HCT116 (cell line): ENCODE data around the gene STARD8. TPM values are rescaled to one million over a fixed set of nuclear protein-coding genes. Genes with fewer than 3 reads are reported as not detected.

ENCODE experiments used
- ATAC-seq: fragments of 200-7000 bp; cut with Tn5 transposase; 2 replicates; pipeline ENCODE4 v1.9.1; 2020; ENCODE audit warnings: mild to moderate bottlenecking, moderate library complexity
- BruUV-seq: library from RNA; stranded (reverse); fragments of 400-500 nt; replicated peaks from 2 replicates; lab custom pipeline; 2021; lab: Mats Ljungman, UMichigan
- CTCF ChIA-PET: fragments of 300-600 bp; sonication (Branson Sonifier 250); formaldehyde crosslinking; loops from one replicate; lab custom pipeline; 2021; ENCODE audit warnings: antibody characterized with exemption; lab: Charles Lee
- POLR2A ChIA-PET: fragments of 300-600, 350-600 bp; sonication (Branson Sonifier 250); formaldehyde crosslinking; loops from one replicate; lab custom pipeline; 2021; ENCODE audit warnings: antibody characterized with exemption; lab: Charles Lee
- RAD21 ChIA-PET, 2 experiments: fragments of 300-600 bp; sonication (Branson Sonifier 250); formaldehyde crosslinking; loops; one replicate each; lab custom pipeline; 2023; ENCODE audit warnings: low total read pairs in 2 of 2; ENCODE audit not compliant: uncharacterized antibody in 2 of 2, unreplicated experiment in 2 of 2, low non-redundant PET in 1 of 2; lab: Charles Lee
- DNase-seq: peaks from one replicate; pipeline ENCODE4 v3.0.0-alpha.2; 2010; ENCODE audit warnings: low read depth, low spot score
- H2AFZ ChIP-seq: fragments of 200-600 bp; shearing (Covaris generic), sonication (generic); 2 replicates; pipeline ENCODE4 v1.6.1; 2017; ENCODE audit warnings: low read depth, mixed run types, mixed read lengths, antibody characterized with exemption, low read length; ENCODE audit not compliant: poor library complexity, severe bottlenecking
- H3K27ac ChIP-seq: 2 replicates; pipeline ENCODE4 v1.5.1; 2012; ENCODE audit warnings: low read depth, low read length
- H3K27me3 ChIP-seq: fragments of 200-600 bp; sonication (generic); 2 replicates; pipeline ENCODE4 v1.6.1; 2016; ENCODE audit warnings: mixed run types, low read length, mixed read lengths; ENCODE audit not compliant: insufficient read depth
- H3K36me3 ChIP-seq, 2 experiments: fragments of 200-500 bp in 1 of 2; fragments of 200-600 bp in 1 of 2; sonication (Bioruptor generic) in 1 of 2; sonication (generic) in 1 of 2; 2 replicates each; pipeline versions ENCODE4 v1.5.1 to v1.6.1; 2014 to 2016; ENCODE audit warnings: low read length in 2 of 2, inconsistent platforms in 1 of 2, mixed read lengths in 1 of 2, mixed run types in 1 of 2; ENCODE audit not compliant: insufficient read depth in 2 of 2, control insufficient read depth in 1 of 2
- H3K4me1 ChIP-seq, 2 experiments: fragments of 200-600 bp in 1 of 2; sonication (generic) in 1 of 2; 2 replicates each; pipeline versions ENCODE4 v1.5.1 to v1.6.1; 2012 to 2017; ENCODE audit warnings: low read length in 2 of 2, inconsistent platforms in 1 of 2, mild to moderate bottlenecking in 1 of 2, mixed read lengths in 1 of 2, mixed run types in 1 of 2, moderate library complexity in 1 of 2; ENCODE audit not compliant: insufficient read depth in 2 of 2, control insufficient read depth in 1 of 2
- H3K4me2 ChIP-seq: fragments of 200-600 bp; sonication (generic); 2 replicates; pipeline ENCODE4 v1.6.1; 2017; ENCODE audit warnings: mixed run types, low read length, mixed read lengths
- H3K4me3 ChIP-seq, 2 experiments: fragments of 200-600 bp in 1 of 2; sonication (generic) in 1 of 2; replicated peaks in 1 of 2; 2 replicates each; pipeline ENCODE4 v1.5.1; 2011 to 2016; ENCODE audit warnings: low read length in 2 of 2, control low read depth in 1 of 2, low read depth in 1 of 2, mild to moderate bottlenecking in 1 of 2, mixed read lengths in 1 of 2, mixed run types in 1 of 2
- H3K79me2 ChIP-seq: fragments of 200-600 bp; sonication (generic); 2 replicates; pipeline ENCODE4 v1.6.1; 2017; ENCODE audit warnings: mild to moderate bottlenecking, mixed run types, low read length, moderate library complexity, mixed read lengths; ENCODE audit not compliant: insufficient read depth
- H3K9ac ChIP-seq: fragments of 200-600 bp; sonication (generic); 2 replicates; pipeline ENCODE4 v1.6.1; 2016; ENCODE audit warnings: low read length, mixed read lengths
- H3K9me2 ChIP-seq: fragments of 200-600 bp; sonication (generic), shearing (Covaris generic); 2 replicates; pipeline ENCODE4 v1.6.1; 2017; ENCODE audit warnings: mixed run types, mild to moderate bottlenecking, moderate library complexity; ENCODE audit not compliant: insufficient read depth
- H3K9me3 ChIP-seq, 2 experiments: fragments of 200-500 bp in 1 of 2; fragments of 200-600 bp in 1 of 2; sonication (Bioruptor generic) in 1 of 2; sonication (generic) in 1 of 2; 2 replicates each; pipeline ENCODE4 v1.6.1; 2014 to 2017; ENCODE audit warnings: low read length in 2 of 2, mixed read lengths in 2 of 2, inconsistent platforms in 1 of 2, low read depth in 1 of 2, mild to moderate bottlenecking in 1 of 2, mixed run types in 1 of 2, moderate library complexity in 1 of 2; ENCODE audit not compliant: control insufficient read depth in 1 of 2, insufficient read depth in 1 of 2
- H4K20me1 ChIP-seq: fragments of 200-600 bp; sonication (generic), shearing (Covaris generic); 2 replicates; pipeline ENCODE4 v1.6.1; 2017; ENCODE audit warnings: mixed run types, mild to moderate bottlenecking, moderate library complexity; ENCODE audit not compliant: insufficient read depth
- CTCF ChIP-seq, 3 experiments: fragments of 200-600 bp in 1 of 3; sonication (generic) in 1 of 3; IDR thresholded peaks in 2 of 3; conservative IDR thresholded peaks in 1 of 3; 2 replicates each; pipeline ENCODE4 v1.5.1; 2012 to 2017; ENCODE audit warnings: low read depth in 2 of 3, low read length in 2 of 3, antibody characterized with exemption in 1 of 3, borderline replicate concordance in 1 of 3, control low read depth in 1 of 3, mild to moderate bottlenecking in 1 of 3, mixed read lengths in 1 of 3, mixed run types in 1 of 3, moderate library complexity in 1 of 3; ENCODE audit not compliant: insufficient read depth in 1 of 3
- FOSL1 ChIP-seq: IDR thresholded peaks from 2 replicates; pipeline ENCODE4 v1.6.1; 2012; ENCODE audit warnings: low read depth
- intact Hi-C: fragments of 100-400 bp; cut with micrococcal nuclease; formaldehyde crosslinking; loops from 2 replicates; pipeline ENCODE4 v1.10.0; 2022
- total RNA-seq: library from RNA; stranded (reverse); gene quantifications from one replicate; pipeline ENCODE4 v1.2.1, GENCODE V29; 2021; ENCODE audit not compliant: unreplicated experiment
- TF ChIP-seq, protein P1 (sequence below): IDR thresholded peaks from 2 replicates; pipeline ENCODE4 v1.6.1; 2011; ENCODE audit warnings: mild to moderate bottlenecking, low read length, moderate library complexity; ENCODE audit not compliant: insufficient replicate concordance; ENCODE audit errors: extremely low read depth

STARD8 gene
- total RNA-seq, 1 experiment from 2014 or later: 5.4 TPM

GRCh38 chrX:68719904-68720614 lies 72.6 kb downstream of the STARD8 start:
- Histone ChIP-seq H2AFZ (no peak overlapping the region), H3K9me2 (no peaks in the 10 kb centered on the region), H3K36me3 (no peaks in the 10 kb centered on the region), H4K20me1 (no peaks in the 10 kb centered on the region), H3K4me3 (no peak overlapping the region), H3K27ac (no peak overlapping the region), H3K4me1 (no peaks in the 10 kb centered on the region), H3K9ac (no peak overlapping the region), H3K9me3 (no peaks in the 10 kb centered on the region), H3K79me2 (no peaks in the 10 kb centered on the region), H3K27me3 (no peaks in the 10 kb centered on the region), H3K4me2 (no peak overlapping the region)
- intact Hi-C loops: no loop called here
- peak in 2 of 3 experiments; percentile 17 to 21; a peak in 3 of 6 replicates for TF ChIP-seq CTCF (IDR thresholded peaks at IDR 0.05 in 2 of 3, conservative IDR thresholded peaks at IDR 0.05 in 1 of 3; ENCODE audit: borderline replicate concordance in 1 of 3, insufficient read depth in 1 of 3, low read depth in 2 of 3, low read length in 2 of 3)
- TF ChIP-seq, protein P1, sequence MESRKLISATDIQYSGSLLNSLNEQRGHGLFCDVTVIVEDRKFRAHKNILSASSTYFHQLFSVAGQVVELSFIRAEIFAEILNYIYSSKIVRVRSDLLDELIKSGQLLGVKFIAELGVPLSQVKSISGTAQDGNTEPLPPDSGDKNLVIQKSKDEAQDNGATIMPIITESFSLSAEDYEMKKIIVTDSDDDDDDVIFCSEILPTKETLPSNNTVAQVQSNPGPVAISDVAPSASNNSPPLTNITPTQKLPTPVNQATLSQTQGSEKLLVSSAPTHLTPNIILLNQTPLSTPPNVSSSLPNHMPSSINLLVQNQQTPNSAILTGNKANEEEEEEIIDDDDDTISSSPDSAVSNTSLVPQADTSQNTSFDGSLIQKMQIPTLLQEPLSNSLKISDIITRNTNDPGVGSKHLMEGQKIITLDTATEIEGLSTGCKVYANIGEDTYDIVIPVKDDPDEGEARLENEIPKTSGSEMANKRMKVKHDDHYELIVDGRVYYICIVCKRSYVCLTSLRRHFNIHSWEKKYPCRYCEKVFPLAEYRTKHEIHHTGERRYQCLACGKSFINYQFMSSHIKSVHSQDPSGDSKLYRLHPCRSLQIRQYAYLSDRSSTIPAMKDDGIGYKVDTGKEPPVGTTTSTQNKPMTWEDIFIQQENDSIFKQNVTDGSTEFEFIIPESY: no peak
- TF ChIP-seq FOSL1: no peak
- peak; percentile 72 for ATAC-seq
- CTCF ChIA-PET: no interaction called here
- no peak for DNase-seq
- RAD21 ChIA-PET: no interaction called here
- POLR2A ChIA-PET: no interaction called here
- BruUV-seq: no TSS peak
